Putamen (tissue), 1 donor: Measurements from ENCODE around the gene ME3.

Experiments used
- DNase-seq: peaks from one replicate; pipeline ENCODE4 v3.0.0-alpha.2; 2016; ENCODE audit warnings: low spot score

ME3 gene

GRCh38 chr11:86514453-86514852 is 158.0 kb downstream of the ME3 start:
- DNase-seq = no peak

- no peak for DNase-seq
These were observed 158.6 kb downstream of the ME3 start for GRCh38 chr11:86513746-86514373.

GRCh38 chr11:86513138-86513537 is 159.3 kb downstream of the ME3 start:
- DNase-seq = no peak

GRCh38 chr11:86511086-86511551 is 161.3 kb downstream of the ME3 start:
- no peak for DNase-seq

GRCh38 chr11:86510674-86511073 is 161.7 kb downstream of the ME3 start:
- no peak for DNase-seq

- no peak for DNase-seq
These were observed 162.3 kb downstream of the ME3 start for GRCh38 chr11:86510097-86510496.

GRCh38 chr11:86509588-86509974 is 162.8 kb downstream of the ME3 start:
- no peak for DNase-seq

- no peak for DNase-seq
These were observed 163.5 kb downstream of the ME3 start for GRCh38 chr11:86508604-86509587.

- DNase-seq = no peak
These were observed 165.1 kb downstream of the ME3 start for GRCh38 chr11:86507249-86507845.

GRCh38 chr11:86506235-86506634 is 166.2 kb downstream of the ME3 start:
- DNase-seq = no peak

GRCh38 chr11:86503131-86503530 is 169.3 kb downstream of the ME3 start:
- no peak for DNase-seq

- no peak for DNase-seq
These were observed 170.2 kb downstream of the ME3 start for GRCh38 chr11:86502137-86502642.

- DNase-seq = no peak
These were observed 171.8 kb downstream of the ME3 start for GRCh38 chr11:86500500-86501140.

GRCh38 chr11:86499723-86500129 is 172.7 kb downstream of the ME3 start:
- no peak for DNase-seq

- no peak for DNase-seq
These were observed 174.6 kb downstream of the ME3 start for GRCh38 chr11:86497836-86498235.

- no peak for DNase-seq
These were observed 175.1 kb downstream of the ME3 start for GRCh38 chr11:86497310-86497709.

GRCh38 chr11:86495351-86495750 is 177.1 kb downstream of the ME3 start:
- no peak for DNase-seq

GRCh38 chr11:86492370-86493010 is 179.9 kb downstream of the ME3 start:
- DNase-seq = no peak

- no peak for DNase-seq
These were observed 181.4 kb downstream of the ME3 start for GRCh38 chr11:86491027-86491426.

- no peak for DNase-seq
These were observed 181.8 kb downstream of the ME3 start for GRCh38 chr11:86490582-86490981.

- no peak for DNase-seq
These were observed 183.0 kb downstream of the ME3 start for GRCh38 chr11:86489442-86489841.

- DNase-seq = no peak
These were observed 183.9 kb downstream of the ME3 start for GRCh38 chr11:86488553-86488952.
